Lung (tissue), 12 donors: ENCODE results near the gene SCNN1B. TPM values are rescaled to one million over a fixed set of nuclear protein-coding genes. Genes with fewer than 3 reads are reported as not detected.

ENCODE experiments used
- ATAC-seq: fragments of 200-7000 bp; cut with Tn5 transposase; one replicate; pipeline ENCODE4 v1.9.1; 2020; ENCODE audit warnings: moderate number of reproducible peaks; ENCODE audit not compliant: insufficient read depth, low FRiP score
- DNase-seq, 3 donors: peaks; one replicate each; pipeline ENCODE4 v3.0.0-alpha.2; 2013 to 2017
- H3K27ac ChIP-seq, 2 donors: one replicate each; pipeline ENCODE4 v1.5.1; 2013; ENCODE audit warnings: mild to moderate bottlenecking in 2 of 2, moderate library complexity in 2 of 2, control low read depth in 1 of 2, inconsistent platforms in 1 of 2, low read depth in 1 of 2, low read length in 1 of 2
- H3K27me3 ChIP-seq, 3 donors: one replicate each; pipeline ENCODE4 v1.5.1; 2013; ENCODE audit warnings: low read length in 2 of 3; ENCODE audit not compliant: control insufficient read depth in 3 of 3, insufficient read depth in 3 of 3
- H3K36me3 ChIP-seq, 4 donors: one replicate each; pipeline ENCODE4 v1.5.1; 2013; ENCODE audit warnings: low read length in 4 of 4, mild to moderate bottlenecking in 1 of 4, moderate library complexity in 1 of 4; ENCODE audit not compliant: control insufficient read depth in 4 of 4, insufficient read depth in 4 of 4
- H3K4me1 ChIP-seq, 5 donors: one replicate each; pipeline ENCODE4 v1.5.1; 2013; ENCODE audit warnings: low read length in 5 of 5, mild to moderate bottlenecking in 2 of 5, moderate library complexity in 1 of 5; ENCODE audit not compliant: control insufficient read depth in 5 of 5, insufficient read depth in 5 of 5
- H3K4me3 ChIP-seq: one replicate; pipeline ENCODE4 v1.5.1; 2013; ENCODE audit warnings: mild to moderate bottlenecking, control low read depth, moderate library complexity
- H3K9ac ChIP-seq, 2 donors: one replicate each; pipeline ENCODE4 v1.5.1; 2013; ENCODE audit warnings: low read length in 2 of 2, control low read depth in 1 of 2; ENCODE audit not compliant: insufficient read depth in 1 of 2
- H3K9me3 ChIP-seq, 4 donors: one replicate each; pipeline ENCODE4 v1.5.1; 2013; ENCODE audit warnings: low read length in 3 of 4, mild to moderate bottlenecking in 1 of 4, moderate library complexity in 1 of 4; ENCODE audit not compliant: control insufficient read depth in 4 of 4, insufficient read depth in 3 of 4
- CTCF ChIP-seq: IDR thresholded peaks from 2 replicates; pipeline ENCODE4 v1.5.1; 2012; ENCODE audit warnings: mild to moderate bottlenecking; ENCODE audit errors: control extremely low read depth, extremely low read depth
- WGBS, 2 donors: extraction: QIAGEN DNeasy Blood & Tissue Kit; methylation state at CpG; one replicate each; pipeline ENCODE4 v1.1.7; 2013; 5-methylcytosine and 5-hydroxymethylcytosine counted together
- polyA plus RNA-seq, 2 donors: library from polyadenylated mRNA; stranded (reverse); fragments of 200-250 nt; gene quantifications; one replicate each; pipeline ENCODE4 v1.2.1, GENCODE V29; 2013
- total RNA-seq, 2 donors: library from RNA; depleted of rRNA in 1 of 2; stranded (reverse); fragments of >200 nt in 1 of 2; gene quantifications; one replicate each; pipeline ENCODE4 v1.2.1, GENCODE V29; 2014 to 2021
- donor health status: control.
- donor health status: control.
- donor health status: Bipolar disorder and iron deficiency.
- donor health status: healthy.
- donor health status: DM: yes; HTN: yes; CAD: no.

Gene SCNN1B
- total and polyA plus RNA-seq, 4 donors: 16.4 to 58.7 (median 41.3) TPM

- no peak for DNase-seq
- H3K27me3 ChIP-seq: no peaks in the 10 kb centered on the region
- H3K9me3 ChIP-seq: peaks cover 0 to 4% (median 0%) of the 10 kb centered on the region in 4 donors
- peaks cover 0 to 5% (median 0%) of the 10 kb centered on the region in 5 donors for H3K4me1 ChIP-seq
- no peak for ATAC-seq
- H3K36me3 ChIP-seq: no peaks in the 10 kb centered on the region
- H3K27ac ChIP-seq: no peak overlapping the region
- H3K4me3 ChIP-seq: no peak overlapping the region
- TF ChIP-seq CTCF: no peak
- WGBS, 2 donors: 70 to 97% methylated on average over 3 of the region's 3 CpGs
- no peak overlapping the region for H3K9ac ChIP-seq
Measured at GRCh38 chr16:23339787-23340186, 37.7 kb downstream of the SCNN1B start.

- Histone ChIP-seq H3K9me3 (peaks cover 0 to 4% (median 0%) of the 10 kb centered on the region in 4 donors), H3K27ac (no peak overlapping the region), H3K36me3 (no peaks in the 10 kb centered on the region), H3K4me3 (no peak overlapping the region), H3K9ac (no peak overlapping the region), H3K27me3 (no peaks in the 10 kb centered on the region), H3K4me1 (peaks cover 0 to 5% (median 0%) of the 10 kb centered on the region in 5 donors)
- TF ChIP-seq CTCF: no peak
- ATAC-seq (no peak), DNase-seq (no peak)
- 53 to 74% methylated on average over 5 of the region's 5 CpGs for WGBS, 2 donors
Measured at GRCh38 chr16:23342083-23342640, 40.1 kb downstream of the SCNN1B start.

DNA sequence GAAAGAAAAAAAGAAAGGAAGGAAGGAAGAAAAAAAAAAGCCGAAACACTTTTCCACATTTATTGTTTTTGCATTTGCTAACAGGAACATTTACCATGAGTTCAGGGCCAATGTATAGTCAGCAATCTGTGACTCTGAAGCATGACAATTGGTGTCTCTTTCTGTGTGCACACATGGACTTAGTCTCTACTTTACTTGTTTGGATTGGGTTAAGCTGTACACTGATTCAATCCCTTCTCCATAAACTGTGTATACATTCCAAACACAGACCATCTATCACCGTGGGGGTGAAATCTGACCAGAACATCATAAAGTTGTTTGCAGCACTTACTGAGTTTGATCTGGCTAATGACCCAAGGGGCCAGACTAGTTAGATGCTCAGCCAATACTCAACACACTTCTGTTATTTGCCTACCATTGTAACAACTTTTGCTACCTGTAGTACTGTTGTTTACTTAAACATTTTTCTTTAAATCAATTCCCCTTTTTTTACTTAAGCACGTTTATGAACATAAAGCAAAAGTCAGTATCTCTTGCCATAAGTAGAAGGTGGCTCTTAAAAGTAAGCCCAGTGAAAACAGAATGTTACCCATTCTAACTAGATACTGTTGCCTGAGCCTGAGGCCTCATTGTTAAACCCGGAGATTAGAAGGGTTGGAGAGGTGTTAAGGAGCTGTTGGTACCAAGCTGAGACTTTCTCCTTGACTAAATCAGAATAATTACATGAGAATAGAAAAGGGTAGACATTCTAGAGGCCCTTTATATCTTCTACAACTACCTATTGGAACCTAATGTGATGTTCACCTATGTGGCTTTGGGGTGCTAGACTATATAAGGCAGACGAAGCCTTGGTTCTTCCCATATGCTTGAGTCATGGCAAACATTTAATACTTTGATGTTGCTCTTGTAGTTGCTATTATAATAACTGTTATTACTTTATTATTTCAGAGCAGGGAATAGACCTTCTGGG, 41.8 kb downstream of the SCNN1B start:
- WGBS, 2 donors: 60 to 63% methylated on average over 5 of the region's 5 CpGs
- Histone ChIP-seq H3K36me3 (no peaks in the 10 kb centered on the region), H3K9ac (no peak overlapping the region), H3K4me1 (peaks cover 0 to 5% (median 0%) of the 10 kb centered on the region in 5 donors), H3K27me3 (no peaks in the 10 kb centered on the region), H3K4me3 (no peak overlapping the region), H3K9me3 (peaks cover 0 to 3% (median 0%) of the 10 kb centered on the region in 4 donors), H3K27ac (no peak overlapping the region)
- no peak for ATAC-seq
- DNase-seq: no peak
- TF ChIP-seq CTCF: no peak
